Activated CD4-positive, CD25-positive, alpha-beta regulatory T cell treated with anti-CD3 and anti-CD28 coated beads, Interleukin-2, amount 50 U/mL, for 24 hours (primary cell): ENCODE measurements around the gene RBP3.

ENCODE experiments used
- ATAC-seq, 2 donors: fragments of 150-1000 bp; cut with Tn5 transposase; one replicate each; pipeline ENCODE4 v1.10.0; 2021; ENCODE audit warnings: mild to moderate bottlenecking in 1 of 2, moderate library complexity in 1 of 2

The RBP3 gene

GRCh38 chr10:47402641-47403301, 54.6 kb downstream of the RBP3 start:
- ATAC-seq = no peak

- ATAC-seq = no peak
These were observed 55.5 kb downstream of the RBP3 start for GRCh38 chr10:47403446-47404318.

- ATAC-seq = no peak
These were observed 56.3 kb downstream of the RBP3 start for GRCh38 chr10:47404446-47404845.

GRCh38 chr10:47404937-47405336, 56.8 kb downstream of the RBP3 start:
- no peak for ATAC-seq

GRCh38 chr10:47405857-47406547, 57.8 kb downstream of the RBP3 start:
- ATAC-seq = no peak

GRCh38 chr10:47406548-47406869, 58.3 kb downstream of the RBP3 start:
- no peak for ATAC-seq

- no peak for ATAC-seq
These were observed 58.9 kb downstream of the RBP3 start for GRCh38 chr10:47406870-47407691.
